Measurements from ENCODE around the gene FHL3. TPM values are rescaled to one million over a fixed set of nuclear protein-coding genes. Genes with fewer than 3 reads are reported as not detected.
"Not testable (repeated sequence)": the region's sequence is repeated elsewhere in the genome, so short reads cannot be mapped to it uniquely, and the experiment has no call there.

The FHL3 gene
- total RNA-seq, 1 donor from 2014 or later = 35.7 TPM

DNA sequence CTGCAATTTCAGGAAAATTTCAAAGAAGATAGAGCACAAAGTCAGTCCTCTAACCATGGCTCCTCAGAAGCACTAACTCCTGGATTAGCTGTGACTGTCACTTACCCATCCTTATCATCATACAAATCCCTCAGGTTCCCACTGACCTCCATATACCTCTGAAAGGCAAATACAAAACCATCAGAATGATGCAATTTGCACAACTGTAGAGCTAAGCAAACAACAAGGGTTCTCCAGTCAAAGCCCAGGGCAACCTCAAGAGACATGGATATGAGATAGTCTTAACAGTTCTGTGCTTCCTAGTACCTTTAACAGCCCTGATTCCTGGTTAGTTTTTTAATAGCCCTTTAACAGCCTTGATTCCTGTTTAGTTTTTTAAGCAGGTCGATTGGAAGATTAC is 17.6 kb downstream of the FHL3 start:
- H3K36me3 Mint-ChIP-seq (ENCODE audit: low read depth) = peaks cover 26% of the 10 kb centered on the region
- no peak overlapping the region for H3K27ac Mint-ChIP-seq
- no peak for DNase-seq (ENCODE audit: low spot score)
- H3K4me1 Mint-ChIP-seq (ENCODE audit: low read depth) = peaks cover 17% of the 10 kb centered on the region
- intact Hi-C loops (cut with micrococcal nuclease) = loop anchor here (5.0 kb wide), 1 partner anchor 40 kb away; the partner anchor contains the start of gene INPP5B
- H3K27me3 Mint-ChIP-seq (ENCODE audit: insufficient read depth) = no peaks in the 10 kb centered on the region
- peak overlapping the region; percentile 96 for H3K4me3 Mint-ChIP-seq
- no peaks in the 10 kb centered on the region for H3K9me3 Mint-ChIP-seq

DNA sequence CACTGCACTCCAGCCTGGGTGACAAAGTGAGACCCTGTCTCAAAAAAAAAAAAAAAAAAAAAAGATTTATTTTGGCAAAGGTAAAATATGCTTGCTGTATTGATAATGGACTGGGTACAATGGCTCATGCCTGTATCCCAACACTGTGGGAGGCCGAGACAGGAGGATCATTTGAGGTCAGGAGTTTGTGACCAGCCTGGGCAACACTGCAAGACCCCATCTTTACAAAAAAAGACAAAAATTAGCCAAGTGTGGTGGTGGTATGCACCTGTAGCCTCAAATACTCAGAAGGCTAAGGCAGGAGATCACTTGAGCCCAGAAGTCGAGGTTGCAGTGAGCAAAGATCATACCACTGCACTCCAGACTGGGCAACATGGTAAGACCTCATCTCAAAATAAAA is 21.8 kb downstream of the FHL3 start:
- intact Hi-C loops (cut with micrococcal nuclease) = no loop called here
- no peaks in the 10 kb centered on the region for H3K9me3 Mint-ChIP-seq
- H3K27me3 Mint-ChIP-seq (ENCODE audit: insufficient read depth) = no peaks in the 10 kb centered on the region
- peaks cover 53% of the 10 kb centered on the region for H3K36me3 Mint-ChIP-seq (ENCODE audit: low read depth)
- no peak overlapping the region for H3K27ac Mint-ChIP-seq
- H3K4me3 Mint-ChIP-seq = no peak overlapping the region
- H3K4me1 Mint-ChIP-seq (ENCODE audit: low read depth) = peaks cover 11% of the 10 kb centered on the region
- DNase-seq (ENCODE audit: low spot score) = no peak

- no peaks in the 10 kb centered on the region for H3K27me3 Mint-ChIP-seq (ENCODE audit: insufficient read depth)
- H3K9me3 Mint-ChIP-seq = no peaks in the 10 kb centered on the region
- no peak for DNase-seq (ENCODE audit: low spot score)
- intact Hi-C loops (cut with micrococcal nuclease) = no loop called here
- no peak overlapping the region for H3K27ac Mint-ChIP-seq
- H3K4me3 Mint-ChIP-seq = no peak overlapping the region
- peaks cover 61% of the 10 kb centered on the region for H3K36me3 Mint-ChIP-seq (ENCODE audit: low read depth)
- no peaks in the 10 kb centered on the region for H3K4me1 Mint-ChIP-seq (ENCODE audit: low read depth)
Measured at GRCh38 chr1:37978541-37978940, 26.8 kb downstream of the FHL3 start.

- not testable (repeated sequence) for H3K9me3 Mint-ChIP-seq; H3K4me3 Mint-ChIP-seq; H3K27ac Mint-ChIP-seq; H3K27me3 Mint-ChIP-seq (ENCODE audit: insufficient read depth); DNase-seq (ENCODE audit: low spot score)
- peaks cover 77% of the 10 kb centered on the region for H3K36me3 Mint-ChIP-seq (ENCODE audit: low read depth)
- peaks cover 13% of the 10 kb centered on the region for H3K4me1 Mint-ChIP-seq (ENCODE audit: low read depth)
- intact Hi-C loops (cut with micrococcal nuclease) = loop anchor here (1.0 kb wide), 1 partner anchor 85 kb away; no protein-coding TSS in a partner anchor
Measured at GRCh38 chr1:37975083-37975482, 30.2 kb downstream of the FHL3 start.

- Mint-ChIP-seq H3K9me3 (no peaks in the 10 kb centered on the region), H3K27ac (no peak overlapping the region), H3K4me1 (ENCODE audit: low read depth) (peaks cover 13% of the 10 kb centered on the region), H3K36me3 (ENCODE audit: low read depth) (peaks cover 75% of the 10 kb centered on the region), H3K4me3 (no peak overlapping the region), H3K27me3 (ENCODE audit: insufficient read depth) (no peaks in the 10 kb centered on the region)
- intact Hi-C loops (cut with micrococcal nuclease) = no loop called here
- no peak for DNase-seq (ENCODE audit: low spot score)
Measured at GRCh38 chr1:37974567-37974966, 30.7 kb downstream of the FHL3 start.

- Mint-ChIP-seq H3K36me3 (ENCODE audit: low read depth) (peaks cover 75% of the 10 kb centered on the region), H3K4me1 (ENCODE audit: low read depth) (peaks cover 13% of the 10 kb centered on the region)
- H3K9me3 Mint-ChIP-seq; intact Hi-C loops (cut with micrococcal nuclease); H3K27ac Mint-ChIP-seq; H3K4me3 Mint-ChIP-seq; DNase-seq (ENCODE audit: low spot score); H3K27me3 Mint-ChIP-seq (ENCODE audit: insufficient read depth): not testable (repeated sequence)
Measured at GRCh38 chr1:37973684-37974083, 31.6 kb downstream of the FHL3 start.

GRCh38 chr1:37965301-37965700 is 40.0 kb downstream of the FHL3 start:
- Mint-ChIP-seq H3K27me3 (ENCODE audit: insufficient read depth) (no peaks in the 10 kb centered on the region), H3K9me3 (no peaks in the 10 kb centered on the region), H3K4me3 (no peak overlapping the region), H3K36me3 (ENCODE audit: low read depth) (peaks cover 36% of the 10 kb centered on the region), H3K27ac (no peak overlapping the region), H3K4me1 (ENCODE audit: low read depth) (no peaks in the 10 kb centered on the region)
- DNase-seq (ENCODE audit: low spot score) = no peak
- intact Hi-C loops (cut with micrococcal nuclease) = no loop called here

- DNase-seq (ENCODE audit: low spot score); H3K9me3 Mint-ChIP-seq; H3K27ac Mint-ChIP-seq; H3K4me3 Mint-ChIP-seq; H3K4me1 Mint-ChIP-seq (ENCODE audit: low read depth); H3K27me3 Mint-ChIP-seq (ENCODE audit: insufficient read depth); intact Hi-C loops (cut with micrococcal nuclease): not testable (repeated sequence)
- H3K36me3 Mint-ChIP-seq (ENCODE audit: low read depth) = peaks cover 33% of the 10 kb centered on the region
Measured at GRCh38 chr1:37964106-37964505, 41.2 kb downstream of the FHL3 start.

DNA sequence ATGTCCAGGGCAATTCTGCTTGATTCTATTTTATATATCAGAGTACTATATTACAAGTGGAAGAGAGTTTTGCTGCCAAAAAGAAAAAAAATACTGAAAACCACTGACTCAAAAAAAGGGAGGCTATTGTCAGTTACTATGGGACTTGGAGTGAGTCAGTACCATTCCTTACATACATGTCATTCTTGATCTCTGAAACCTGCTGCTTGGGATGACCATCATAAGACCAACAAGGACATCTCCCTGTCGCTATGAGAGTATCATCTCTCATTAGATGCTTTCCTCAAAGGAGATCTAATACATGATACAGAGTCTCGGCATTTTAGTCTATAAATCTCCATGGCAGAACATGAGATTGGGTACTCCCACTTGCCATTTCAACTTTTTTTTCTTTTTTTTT is 46.6 kb downstream of the FHL3 start:
- H3K27me3 Mint-ChIP-seq (ENCODE audit: insufficient read depth) = no peaks in the 10 kb centered on the region
- no peak for DNase-seq (ENCODE audit: low spot score)
- no peaks in the 10 kb centered on the region for H3K9me3 Mint-ChIP-seq
- no peak overlapping the region for H3K4me3 Mint-ChIP-seq
- no peak overlapping the region for H3K27ac Mint-ChIP-seq
- H3K4me1 Mint-ChIP-seq (ENCODE audit: low read depth) = no peaks in the 10 kb centered on the region
- intact Hi-C loops (cut with micrococcal nuclease) = no loop called here
- H3K36me3 Mint-ChIP-seq (ENCODE audit: low read depth) = peaks cover 21% of the 10 kb centered on the region

- H3K36me3 Mint-ChIP-seq (ENCODE audit: low read depth) = peaks cover 17% of the 10 kb centered on the region
- H3K27me3 Mint-ChIP-seq (ENCODE audit: insufficient read depth) = no peaks in the 10 kb centered on the region
- intact Hi-C loops (cut with micrococcal nuclease) = no loop called here
- peaks cover 6% of the 10 kb centered on the region for H3K4me1 Mint-ChIP-seq (ENCODE audit: low read depth)
- H3K4me3 Mint-ChIP-seq = no peak overlapping the region
- no peak overlapping the region for H3K27ac Mint-ChIP-seq
- no peak for DNase-seq (ENCODE audit: low spot score)
- no peaks in the 10 kb centered on the region for H3K9me3 Mint-ChIP-seq
Measured at GRCh38 chr1:37955685-37956084, 49.6 kb downstream of the FHL3 start.

DNA sequence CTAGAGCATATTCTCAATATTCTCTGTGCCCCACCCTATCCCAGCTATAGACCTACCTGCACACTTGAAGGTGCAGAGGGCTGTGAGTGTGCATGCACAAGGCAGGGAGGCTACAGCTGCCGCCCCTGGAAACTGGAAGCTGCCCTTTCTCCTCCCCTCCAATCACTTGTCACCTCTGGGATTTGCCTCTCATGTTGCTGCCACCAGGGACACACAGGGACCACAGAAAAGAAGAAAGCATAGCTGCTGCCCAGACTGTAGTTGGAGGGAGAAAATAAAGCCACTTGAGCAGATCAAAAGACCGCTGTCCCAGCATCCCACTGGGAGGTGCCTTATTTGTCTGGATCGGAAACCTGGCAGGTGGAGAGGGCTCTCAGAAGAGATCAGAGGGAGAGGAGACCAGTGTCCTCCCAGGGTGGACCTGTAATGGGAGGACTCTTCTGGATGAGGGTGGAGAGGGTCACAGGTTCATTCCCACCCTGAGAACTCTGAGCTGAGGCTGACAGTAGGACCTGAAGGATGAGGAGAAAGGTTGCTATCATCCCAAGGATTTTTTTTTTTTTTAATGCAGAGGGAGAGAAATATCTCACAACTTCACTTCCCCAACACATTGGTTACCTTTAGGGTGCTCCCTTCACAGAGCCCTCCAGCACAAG is 50.9 kb downstream of the FHL3 start:
- Mint-ChIP-seq H3K27ac (no peak overlapping the region), H3K4me3 (no peak overlapping the region), H3K27me3 (ENCODE audit: insufficient read depth) (no peaks in the 10 kb centered on the region), H3K9me3 (no peaks in the 10 kb centered on the region), H3K36me3 (ENCODE audit: low read depth) (peaks cover 10% of the 10 kb centered on the region), H3K4me1 (ENCODE audit: low read depth) (peaks cover 6% of the 10 kb centered on the region)
- intact Hi-C loops (cut with micrococcal nuclease) = no loop called here
- no peak for DNase-seq (ENCODE audit: low spot score)

- no peak for DNase-seq (ENCODE audit: low spot score)
- intact Hi-C loops (cut with micrococcal nuclease) = no loop called here
- Mint-ChIP-seq H3K27me3 (ENCODE audit: insufficient read depth) (no peaks in the 10 kb centered on the region), H3K4me1 (ENCODE audit: low read depth) (peaks cover 6% of the 10 kb centered on the region), H3K4me3 (no peak overlapping the region), H3K36me3 (ENCODE audit: low read depth) (peaks cover 6% of the 10 kb centered on the region), H3K27ac (no peak overlapping the region), H3K9me3 (no peaks in the 10 kb centered on the region)
Measured at GRCh38 chr1:37952738-37953137, 52.6 kb downstream of the FHL3 start.

DNA sequence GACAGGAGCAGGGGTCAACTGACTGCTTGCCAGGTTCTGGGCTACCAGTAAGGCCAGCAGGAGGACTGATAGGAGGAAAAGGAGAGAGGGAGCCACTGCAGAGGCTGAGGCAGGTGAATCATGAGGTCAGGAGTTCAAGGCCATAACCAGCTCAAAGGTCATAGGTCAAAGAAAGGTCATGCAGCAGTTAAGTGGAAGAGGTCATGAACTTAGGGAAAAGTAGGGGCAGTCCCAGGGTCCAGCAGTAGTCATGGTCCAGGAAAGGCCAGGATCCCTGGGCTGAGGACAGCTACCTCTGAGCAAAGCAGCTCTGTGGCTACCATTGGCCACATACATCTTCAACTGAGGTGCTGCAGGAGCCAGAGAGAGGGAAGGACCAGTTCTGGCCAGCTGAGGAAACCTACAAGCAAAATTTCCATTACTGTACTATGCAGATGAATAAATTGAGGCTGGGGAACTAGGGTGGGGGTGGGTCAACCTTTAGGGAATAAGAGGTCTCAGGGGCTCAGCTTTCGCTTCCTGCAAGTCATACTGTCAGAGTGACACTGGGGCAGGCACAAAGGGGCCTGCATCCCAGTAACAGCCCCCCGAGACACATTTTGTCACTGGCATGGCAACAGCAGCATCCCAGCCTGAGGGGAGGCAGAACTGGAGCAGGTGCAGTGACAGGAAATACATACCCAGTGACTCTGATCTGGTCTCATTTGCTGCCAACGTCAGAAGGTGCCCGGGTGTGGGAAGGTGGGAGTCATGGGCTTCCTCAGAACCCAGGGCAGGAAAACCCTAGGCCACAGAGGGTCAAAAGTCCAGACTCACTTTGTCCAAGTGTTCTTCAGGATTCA is 53.3 kb downstream of the FHL3 start:
- H3K9me3 Mint-ChIP-seq = no peaks in the 10 kb centered on the region

More for the DNA sequence above, 53.3 kb downstream of the FHL3 start:
- peaks cover 3% of the 10 kb centered on the region for H3K36me3 Mint-ChIP-seq (ENCODE audit: low read depth)
- peaks cover 13% of the 10 kb centered on the region for H3K4me1 Mint-ChIP-seq (ENCODE audit: low read depth)
- intact Hi-C loops (cut with micrococcal nuclease) = no loop called here
- H3K27ac Mint-ChIP-seq = no peak overlapping the region
- H3K4me3 Mint-ChIP-seq = no peak overlapping the region
- DNase-seq (ENCODE audit: low spot score) = no peak
- H3K27me3 Mint-ChIP-seq (ENCODE audit: insufficient read depth) = no peaks in the 10 kb centered on the region
